Endothelial cell of umbilical vein (primary cell): ENCODE data around the gene ZNF774. TPM values are rescaled to one million over a fixed set of nuclear protein-coding genes. Genes with fewer than 3 reads are reported as not detected.

ENCODE experiments used
- BruUV-seq: library from RNA; stranded (reverse); fragments of 400-500 nt; replicated peaks from 2 replicates; lab custom pipeline; 2021; lab: Mats Ljungman, UMichigan
- CTCF ChIA-PET: fragments of 300-600, 350-600 bp; sonication (Branson Sonifier 250); formaldehyde crosslinking; loops from one replicate; lab custom pipeline; 2021; ENCODE audit warnings: antibody characterized with exemption, inconsistent platforms; lab: Charles Lee
- POLR2A ChIA-PET: fragments of 300-600, 350-600 bp; sonication (Branson Sonifier 250); formaldehyde crosslinking; loops from one replicate; lab custom pipeline; 2021; ENCODE audit warnings: antibody characterized with exemption, inconsistent platforms; lab: Charles Lee
- DNase-seq: peaks from one replicate; pipeline ENCODE4 v3.0.0-alpha.2; 2011; ENCODE audit warnings: low read depth, low spot score
- FAIRE-seq: peaks from 2 replicates; lab custom pipeline; 2011; peaks lifted over from hg19 to GRCh38; lab: Jason Lieb, UNC
- H2AFZ ChIP-seq: 2 replicates; pipeline ENCODE4 v1.6.0; 2012; ENCODE audit warnings: low read depth, low read length, control low read depth, inconsistent platforms
- H3K27ac ChIP-seq: 2 replicates; pipeline ENCODE4 v1.5.1; 2011; ENCODE audit warnings: low read depth, mild to moderate bottlenecking, control low read depth, low read length, moderate library complexity; ENCODE audit not compliant: insufficient read depth
- H3K27me3 ChIP-seq, 2 experiments: 2 replicates each; pipeline versions ENCODE4 v1.6.0 to v1.6.1; 2011; ENCODE audit warnings: low read length in 2 of 2, mixed read lengths in 1 of 2; ENCODE audit not compliant: control insufficient read depth in 2 of 2, insufficient read depth in 2 of 2
- H3K36me3 ChIP-seq, 2 experiments: 2 replicates in 1 of 2; 3 replicates in 1 of 2; pipeline ENCODE4 v1.5.1; 2011; ENCODE audit warnings: low read length in 2 of 2, mild to moderate bottlenecking in 1 of 2, moderate library complexity in 1 of 2; ENCODE audit not compliant: control insufficient read depth in 2 of 2, insufficient read depth in 2 of 2; ENCODE audit errors: extremely low read depth in 1 of 2
- H3K4me1 ChIP-seq: 3 replicates; pipeline ENCODE4 v1.5.1; 2011; ENCODE audit warnings: mild to moderate bottlenecking, low read length; ENCODE audit not compliant: control insufficient read depth, insufficient read depth; ENCODE audit errors: extremely low read depth
- H3K4me2 ChIP-seq: 2 replicates; pipeline ENCODE4 v1.6.1; 2011; ENCODE audit warnings: low read length, control low read depth, mixed read lengths; ENCODE audit not compliant: insufficient read depth
- H3K4me3 ChIP-seq, 3 experiments: fragments of 200-600 bp in 1 of 3; sonication (generic), shearing (Covaris generic) in 1 of 3; replicated peaks in 1 of 3; 2 replicates each; pipeline ENCODE4 v1.5.1; 2011 to 2016; ENCODE audit warnings: control low read depth in 3 of 3, low read length in 3 of 3, mild to moderate bottlenecking in 2 of 3, inconsistent platforms in 1 of 3, low read depth in 1 of 3, moderate library complexity in 1 of 3; ENCODE audit not compliant: insufficient read depth in 1 of 3
- H3K79me2 ChIP-seq: 2 replicates; pipeline ENCODE4 v1.6.0; 2012; ENCODE audit warnings: low read length, inconsistent platforms; ENCODE audit not compliant: control insufficient read depth, insufficient read depth
- H3K9ac ChIP-seq: replicated peaks from 2 replicates; pipeline ENCODE3; 2011; ENCODE audit warnings: low read length, control low read depth; ENCODE audit not compliant: insufficient read depth; ENCODE audit errors: extremely low read depth
- H3K9me1 ChIP-seq: replicated peaks from 3 replicates; pipeline ENCODE4 v1.6.0; 2011; ENCODE audit warnings: mild to moderate bottlenecking, low read length; ENCODE audit not compliant: control insufficient read depth, insufficient read depth; ENCODE audit errors: extremely low read depth
- H3K9me3 ChIP-seq: replicated peaks from 2 replicates; pipeline ENCODE4 v1.5.1; 2012; ENCODE audit warnings: low read length, inconsistent platforms; ENCODE audit not compliant: control insufficient read depth, insufficient read depth
- H4K20me1 ChIP-seq: replicated peaks from 2 replicates; pipeline ENCODE3; 2011; ENCODE audit warnings: mild to moderate bottlenecking, low read length; ENCODE audit not compliant: control insufficient read depth, insufficient read depth; ENCODE audit errors: extremely low read depth
- EZH2 ChIP-seq: IDR thresholded peaks from 2 replicates; pipeline ENCODE4 v1.6.1; 2012; ENCODE audit warnings: borderline replicate concordance, low read depth, mild to moderate bottlenecking, moderate library complexity, low read length, inconsistent platforms; ENCODE audit not compliant: severe bottlenecking
- FOS ChIP-seq: IDR thresholded peaks from 2 replicates; pipeline ENCODE4 v1.6.1; 2011; ENCODE audit warnings: mild to moderate bottlenecking, low read length, moderate library complexity, borderline replicate concordance; ENCODE audit not compliant: insufficient read depth
- GATA2 ChIP-seq: IDR thresholded peaks from 2 replicates; pipeline ENCODE4 v1.7.0; 2011; ENCODE audit warnings: low read depth, mild to moderate bottlenecking, moderate library complexity, mixed read lengths, low read length; ENCODE audit not compliant: insufficient read length, insufficient read depth
- JUN ChIP-seq: IDR thresholded peaks from 2 replicates; pipeline ENCODE4 v1.6.1; 2011; ENCODE audit warnings: borderline replicate concordance, low read depth; ENCODE audit not compliant: insufficient read length, insufficient read depth
- MAX ChIP-seq: IDR thresholded peaks from 2 replicates; pipeline ENCODE4 v1.6.1; 2011; ENCODE audit not compliant: insufficient read depth, insufficient read length
- MYC ChIP-seq: IDR thresholded peaks from one replicate; pipeline ENCODE4 v1.6.1; 2011; ENCODE audit warnings: mild to moderate bottlenecking, low read depth, low read length
- POLR2A ChIP-seq: IDR thresholded peaks from 2 replicates; pipeline ENCODE4 v1.6.1; 2012; ENCODE audit warnings: low read depth, mild to moderate bottlenecking, control low read depth, low read length
- POLR2AphosphoS5 ChIP-seq: IDR thresholded peaks from 2 replicates; pipeline ENCODE4 v1.6.1; 2012; ENCODE audit warnings: low read depth, mild to moderate bottlenecking, control low read depth, low read length, moderate library complexity; ENCODE audit not compliant: insufficient read depth
- dilution Hi-C: fragments of 300-500 bp; cut with MboI; formaldehyde crosslinking; loops from one replicate; pipeline ENCODE4 v1.15.0; 2019; ENCODE audit warnings: low sequenced_read_pairs; ENCODE audit not compliant: extremely low pct_ligation_motif_present
- intact Hi-C: fragments of 100-400 bp; cut with micrococcal nuclease; formaldehyde crosslinking; loops from one replicate; pipeline ENCODE4 v1.10.0; 2022
- polyA plus RNA-seq, 4 experiments: library from polyadenylated mRNA; depleted of rRNA in 3 of 4; stranded (reverse) in 3 of 4; unstranded in 1 of 4; fragments of >200 nt; gene quantifications; 2 replicates each; pipeline versions ENCODE4 v1.2.1 to v1.2.3, GENCODE V29; 2011 to 2012; ENCODE audit warnings: missing spikeins in 1 of 4
- total RNA-seq: library from RNA; stranded (reverse); gene quantifications from 2 replicates; pipeline ENCODE4 v1.2.3, GENCODE V29; 2021
- TF ChIP-seq, protein P1 (sequence below), 2 donors: IDR thresholded peaks; 1 replicate in 1 of 2; 2 replicates in 1 of 2; pipeline ENCODE4 v1.5.1; 2011; ENCODE audit warnings: low read length in 2 of 2, mild to moderate bottlenecking in 2 of 2, moderate library complexity in 2 of 2, control low read depth in 1 of 2, inconsistent platforms in 1 of 2, low read depth in 1 of 2; ENCODE audit not compliant: insufficient read depth in 1 of 2; ENCODE audit errors: extremely low read depth in 1 of 2

Gene ZNF774
- total and polyA plus RNA-seq, 2 donors (not counting 3 experiments of a cell fraction or from before 2014, with no cell fraction given): 0.98 to 2.6 TPM

DNA sequence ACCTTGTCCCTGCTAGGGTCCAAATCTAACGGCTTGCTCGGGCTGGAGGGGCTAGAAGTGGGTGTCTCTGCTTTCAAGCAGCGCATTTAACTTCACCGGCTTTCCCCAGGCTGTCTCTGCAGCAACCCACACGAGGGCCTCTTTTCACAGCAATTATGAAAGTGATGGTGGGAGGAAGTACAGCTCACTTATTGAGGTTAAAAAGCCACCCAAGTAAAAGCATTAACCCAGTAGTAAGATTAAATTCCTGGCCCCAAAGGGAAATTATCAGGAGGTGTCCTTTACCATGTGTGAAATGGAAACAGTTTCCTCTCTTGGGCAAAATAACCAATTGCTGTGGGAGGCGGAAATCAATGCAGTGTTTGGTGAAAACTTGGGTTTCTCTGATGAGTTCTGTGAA, 45.5 kb upstream of the ZNF774 start:
- Histone ChIP-seq H2AFZ (peak overlapping the region; percentile 37), H3K4me3 (no peak overlapping the region), H3K9me3 (no peaks in the 10 kb centered on the region), H4K20me1 (no peaks in the 10 kb centered on the region), H3K9ac (no peak overlapping the region), H3K27ac (no peak overlapping the region), H3K4me1 (no peaks in the 10 kb centered on the region), H3K4me2 (no peak overlapping the region), H3K36me3 (no peaks in the 10 kb centered on the region), H3K9me1 (no peaks in the 10 kb centered on the region), H3K27me3 (no peaks in the 10 kb centered on the region), H3K79me2 (no peaks in the 10 kb centered on the region)
- FAIRE-seq (no peak), DNase-seq (no peak)
- no TSS peak for BruUV-seq
- dilution Hi-C loops (no loop called here), intact Hi-C loops (no loop called here)
- ChIA-PET CTCF (interaction anchor here (1.2 to 3.1 kb wide), 5 partner anchors 10 to 175 kb away, joined by 3 to 13 read pairs (median 5); no protein-coding TSS in a partner anchor), POLR2A (no interaction called here)
- TF ChIP-seq MAX (no peak), GATA2 (no peak)

GRCh38 chr15:90307661-90308060, 44.4 kb upstream of the ZNF774 start:
- no peak overlapping the region for H3K9ac ChIP-seq
- POLR2A ChIA-PET: no interaction called here
- no peak overlapping the region for H2AFZ ChIP-seq
- dilution Hi-C loops (no loop called here), intact Hi-C loops (no loop called here)
- H3K9me3 ChIP-seq: no peaks in the 10 kb centered on the region
- no peak for FAIRE-seq
- peaks cover 0 to 2% of the 10 kb centered on the region in 2 experiments for H3K27me3 ChIP-seq
- CTCF ChIA-PET: interaction anchor here (0.8 to 3.1 kb wide), 5 partner anchors 9 to 174 kb away, joined by 3 to 13 read pairs (median 5); no protein-coding TSS in a partner anchor
- H3K9me1 ChIP-seq: no peaks in the 10 kb centered on the region
- no peaks in the 10 kb centered on the region for H3K36me3 ChIP-seq
- no peaks in the 10 kb centered on the region for H3K4me1 ChIP-seq
- H3K79me2 ChIP-seq: no peaks in the 10 kb centered on the region
- no peak overlapping the region for H3K4me2 ChIP-seq
- BruUV-seq: no TSS peak
- H3K4me3 ChIP-seq: no peak overlapping the region
- H3K27ac ChIP-seq: no peak overlapping the region
- no peaks in the 10 kb centered on the region for H4K20me1 ChIP-seq
- DNase-seq: no peak
- no peak for TF ChIP-seq EZH2
- TF ChIP-seq FOS: no peak
- TF ChIP-seq JUN: no peak
- TF ChIP-seq MAX: no peak
- TF ChIP-seq POLR2A: no peak
- TF ChIP-seq, protein P1, sequence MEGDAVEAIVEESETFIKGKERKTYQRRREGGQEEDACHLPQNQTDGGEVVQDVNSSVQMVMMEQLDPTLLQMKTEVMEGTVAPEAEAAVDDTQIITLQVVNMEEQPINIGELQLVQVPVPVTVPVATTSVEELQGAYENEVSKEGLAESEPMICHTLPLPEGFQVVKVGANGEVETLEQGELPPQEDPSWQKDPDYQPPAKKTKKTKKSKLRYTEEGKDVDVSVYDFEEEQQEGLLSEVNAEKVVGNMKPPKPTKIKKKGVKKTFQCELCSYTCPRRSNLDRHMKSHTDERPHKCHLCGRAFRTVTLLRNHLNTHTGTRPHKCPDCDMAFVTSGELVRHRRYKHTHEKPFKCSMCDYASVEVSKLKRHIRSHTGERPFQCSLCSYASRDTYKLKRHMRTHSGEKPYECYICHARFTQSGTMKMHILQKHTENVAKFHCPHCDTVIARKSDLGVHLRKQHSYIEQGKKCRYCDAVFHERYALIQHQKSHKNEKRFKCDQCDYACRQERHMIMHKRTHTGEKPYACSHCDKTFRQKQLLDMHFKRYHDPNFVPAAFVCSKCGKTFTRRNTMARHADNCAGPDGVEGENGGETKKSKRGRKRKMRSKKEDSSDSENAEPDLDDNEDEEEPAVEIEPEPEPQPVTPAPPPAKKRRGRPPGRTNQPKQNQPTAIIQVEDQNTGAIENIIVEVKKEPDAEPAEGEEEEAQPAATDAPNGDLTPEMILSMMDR (IDR thresholded peaks at IDR 0.05; ENCODE audit: extremely low read depth in 1 of 2, insufficient read depth in 1 of 2, low read depth in 1 of 2, low read length in 2 of 2): no peak
- no peak for TF ChIP-seq MYC
- no peak for TF ChIP-seq POLR2AphosphoS5
